A549 (cell line): ENCODE results near the gene DDX31. TPM values are rescaled to one million over a fixed set of nuclear protein-coding genes. Genes with fewer than 3 reads are reported as not detected.

Source experiments
- ATAC-seq, 2 experiments: fragments of 200-7000 bp in 1 of 2; fragments of >200 bp in 1 of 2; cut with Nextera tagmentation in 1 of 2; cut with Tn5 transposase in 1 of 2; 3 replicates each; pipeline versions ENCODE4 v1.8.0 to v1.9.1; 2018 to 2020; ENCODE audit warnings: mild to moderate bottlenecking in 1 of 2, moderate library complexity in 1 of 2
- CTCF ChIA-PET: fragments of 300-600 bp; sonication (Branson Sonifier 250); formaldehyde crosslinking; extraction: SDS; loops from one replicate; lab custom pipeline; 2021; ENCODE audit warnings: antibody characterized with exemption, inconsistent platforms; lab: Yijun Ruan, JAX
- POLR2A ChIA-PET: fragments of 350-600 bp; formaldehyde crosslinking; extraction: SDS; loops from one replicate; lab custom pipeline; 2021; ENCODE audit warnings: antibody characterized with exemption, inconsistent platforms; lab: Yijun Ruan, JAX
- DNase-seq, 2 experiments: peaks; one replicate each; pipeline versions ENCODE4 v3.0.0 to v3.0.0-alpha.2; 2011 to 2016; ENCODE audit warnings: low read depth in 1 of 2, low spot score in 1 of 2
- FAIRE-seq: peaks from 2 replicates; lab custom pipeline; 2011; peaks lifted over from hg19 to GRCh38; lab: Jason Lieb, UNC
- H3K27ac ChIP-seq, 2 experiments: fragments of >200 bp; sonication (Bioruptor Twin); formaldehyde crosslinking; 3 replicates each; pipeline ENCODE4 v1.5.1; 2016 to 2017
- H3K4me1 ChIP-seq: fragments of >200 bp; sonication (Bioruptor Twin); formaldehyde crosslinking; 3 replicates; pipeline ENCODE4 v1.6.1; 2016
- H3K4me2 ChIP-seq: fragments of >200 bp; sonication (Bioruptor Twin); formaldehyde crosslinking; 3 replicates; pipeline ENCODE4 v1.6.1; 2016
- H3K4me3 ChIP-seq: fragments of >200 bp; sonication (Bioruptor Twin); formaldehyde crosslinking; 3 replicates; pipeline ENCODE4 v1.5.1; 2016
- H3K9me3 ChIP-seq: fragments of >200 bp; sonication (Bioruptor Twin); formaldehyde crosslinking; 3 replicates; pipeline ENCODE4 v1.6.1; 2016
- CBX2 ChIP-seq: fragments of 200-600 bp; sonication (generic); IDR thresholded peaks from 2 replicates; pipeline ENCODE4 v1.6.1; 2016; ENCODE audit warnings: low read depth, mild to moderate bottlenecking, borderline replicate concordance
- EHF ChIP-seq: fragments of 250-450 bp; sonication (Bioruptor Pico); IDR thresholded peaks from 2 replicates; pipeline ENCODE4 v1.5.0; 2020; ENCODE audit warnings: mild to moderate bottlenecking
- ELK1 ChIP-seq: fragments of 150-350 bp; IDR thresholded peaks from 2 replicates; pipeline ENCODE4 v1.6.1; 2014; ENCODE audit warnings: low read depth, mild to moderate bottlenecking, low read length
- EP300 ChIP-seq, 2 experiments: fragments of >200 bp; sonication (Bioruptor Twin); formaldehyde crosslinking; IDR thresholded peaks; 2 replicates in 1 of 2; 3 replicates in 1 of 2; pipeline ENCODE4 v1.6.1; 2016 to 2017
- ESRRA ChIP-seq: fragments of 150-350 bp; IDR thresholded peaks from 2 replicates; pipeline ENCODE4 v1.6.1; 2014; ENCODE audit warnings: mild to moderate bottlenecking, low read length, borderline replicate concordance
- FOXS1 ChIP-seq: fragments of 250-450 bp; sonication (Bioruptor Pico); IDR thresholded peaks from 2 replicates; pipeline ENCODE4 v1.5.0; 2020; ENCODE audit warnings: mild to moderate bottlenecking, moderate library complexity
- HES2 ChIP-seq: fragments of >200 bp; sonication (Bioruptor Twin); formaldehyde crosslinking; IDR thresholded peaks from 2 replicates; pipeline ENCODE4 v1.6.1; 2016
- HOXB5 ChIP-seq: fragments of 250-450 bp; sonication (Bioruptor Pico); IDR thresholded peaks from 2 replicates; pipeline ENCODE4 v1.5.0; 2020; ENCODE audit warnings: mild to moderate bottlenecking, moderate library complexity
- JUN ChIP-seq, 2 experiments: fragments of >200 bp; sonication (Bioruptor Twin); formaldehyde crosslinking; IDR thresholded peaks; 2 replicates in 1 of 2; 3 replicates in 1 of 2; pipeline ENCODE4 v1.6.1; 2016 to 2017
- MAFK ChIP-seq: fragments of 450-650 bp; IDR thresholded peaks from 2 replicates; pipeline ENCODE4 v1.6.1; 2014; ENCODE audit not compliant: partially characterized antibody
- NFE2L2 ChIP-seq: fragments of 150-350 bp; conservative IDR thresholded peaks from 2 replicates; pipeline ENCODE4 v1.6.1; 2014; ENCODE audit warnings: low read length
- NPAS2 ChIP-seq: fragments of 250-450 bp; sonication (Bioruptor Pico); IDR thresholded peaks from 2 replicates; pipeline ENCODE4 v1.8.0; 2022; ENCODE audit warnings: mild to moderate bottlenecking, moderate library complexity, borderline replicate concordance
- PBX3 ChIP-seq: IDR thresholded peaks from 2 replicates; pipeline ENCODE4 v1.6.1; 2012
- POLR2A ChIP-seq: IDR thresholded peaks from 2 replicates; pipeline ENCODE4 v1.6.1; 2012; ENCODE audit warnings: mild to moderate bottlenecking, low read length
- POLR2AphosphoS2 ChIP-seq: conservative IDR thresholded peaks from 2 replicates; pipeline ENCODE4 v1.6.1; 2012; ENCODE audit warnings: low read length, improper control_type of control experiment, inconsistent platforms
- RFX5 ChIP-seq: fragments of 450-650 bp; IDR thresholded peaks from 2 replicates; pipeline ENCODE4 v1.7.1; 2014; ENCODE audit warnings: antibody characterized with exemption, mild to moderate bottlenecking, moderate library complexity
- RNF2 ChIP-seq: fragments of 200-600 bp; sonication (generic); IDR thresholded peaks from 2 replicates; pipeline ENCODE4 v1.6.1; 2016; ENCODE audit warnings: low read depth, mild to moderate bottlenecking, antibody characterized with exemption, moderate library complexity, borderline replicate concordance
- SMC3 ChIP-seq: fragments of >200 bp; sonication (Bioruptor Twin); formaldehyde crosslinking; IDR thresholded peaks from 3 replicates; pipeline ENCODE4 v1.6.1; 2018; ENCODE audit warnings: inconsistent platforms
- USF2 ChIP-seq: fragments of 450-650 bp; IDR thresholded peaks from 2 replicates; pipeline ENCODE4 v1.6.1; 2014; ENCODE audit warnings: antibody characterized with exemption
- ZC3H11A ChIP-seq: fragments of 450-650 bp; IDR thresholded peaks from 2 replicates; pipeline ENCODE4 v1.6.1; 2014; ENCODE audit warnings: antibody characterized with exemption, mild to moderate bottlenecking
- ZNF302 ChIP-seq: fragments of 250-450 bp; sonication (Bioruptor Pico); IDR thresholded peaks from 2 replicates; pipeline ENCODE4 v1.9.0; 2021; ENCODE audit warnings: inconsistent platforms, mild to moderate bottlenecking, moderate library complexity
- WGBS: methylation state at CpG from one replicate; pipeline ENCODE4 v1.1.6; 2017; ENCODE audit errors: missing lambda C conversion rate; 5-methylcytosine and 5-hydroxymethylcytosine counted together
- polyA plus RNA-seq, 4 experiments: library from polyadenylated mRNA; depleted of rRNA in 3 of 4; stranded (reverse); fragments of >200 nt; fragmentation: RNase III in 1 of 4; extraction: RNeasy Plus Mini Kit Qiagen cat#74134 plus additional on column Dnase treatment in 1 of 4; gene quantifications; 2 replicates in 3 of 4; 3 replicates in 1 of 4; pipeline ENCODE4 v1.2.3, GENCODE V29; 2011 to 2017
- TF ChIP-seq, protein P1 (sequence below): fragments of >200 bp; sonication (Bioruptor Twin); formaldehyde crosslinking; IDR thresholded peaks from 3 replicates; pipeline ENCODE4 v1.6.1; 2016
- TF ChIP-seq, protein P2 (sequence below): IDR thresholded peaks from 2 replicates; pipeline ENCODE4 v1.6.1; 2012; ENCODE audit warnings: low read depth, borderline replicate concordance

Gene DDX31
- polyA plus RNA-seq, 2 of the 4 experiments (the other 2 are of a cell fraction), result 20.0 to 30.1 TPM

DNA sequence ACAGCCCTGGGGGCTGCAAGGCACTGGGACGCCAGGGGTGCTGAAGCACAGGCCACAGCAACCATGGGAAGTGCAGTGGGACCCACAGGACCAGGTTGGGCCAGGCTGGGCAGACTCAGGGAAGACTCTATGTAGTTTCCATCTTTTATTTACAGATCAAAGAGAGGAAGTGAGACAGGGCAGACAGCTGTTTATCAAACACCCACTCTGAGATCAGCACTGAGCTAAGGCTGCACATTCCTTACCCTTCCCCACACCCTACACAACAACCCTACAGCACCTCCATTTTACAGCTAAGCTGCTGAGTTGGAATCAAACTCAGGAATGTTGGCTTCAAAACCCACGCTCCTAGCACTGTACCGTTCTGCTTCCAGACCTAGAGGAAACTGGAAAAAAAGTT, 67.6 kb downstream of the DDX31 start:
- no peak for ATAC-seq
- no peak for DNase-seq
- POLR2A ChIA-PET, result no interaction called here
- no peak overlapping the region for H3K27ac ChIP-seq
- H3K9me3 ChIP-seq, result no peaks in the 10 kb centered on the region
- no peaks in the 10 kb centered on the region for H3K4me1 ChIP-seq
- no peak overlapping the region for H3K4me3 ChIP-seq
- H3K4me2 ChIP-seq, result no peak overlapping the region
- TF ChIP-seq HES2, result no peak
- no peak for TF ChIP-seq POLR2A
- no peak for TF ChIP-seq POLR2AphosphoS2
- TF ChIP-seq, protein P1, sequence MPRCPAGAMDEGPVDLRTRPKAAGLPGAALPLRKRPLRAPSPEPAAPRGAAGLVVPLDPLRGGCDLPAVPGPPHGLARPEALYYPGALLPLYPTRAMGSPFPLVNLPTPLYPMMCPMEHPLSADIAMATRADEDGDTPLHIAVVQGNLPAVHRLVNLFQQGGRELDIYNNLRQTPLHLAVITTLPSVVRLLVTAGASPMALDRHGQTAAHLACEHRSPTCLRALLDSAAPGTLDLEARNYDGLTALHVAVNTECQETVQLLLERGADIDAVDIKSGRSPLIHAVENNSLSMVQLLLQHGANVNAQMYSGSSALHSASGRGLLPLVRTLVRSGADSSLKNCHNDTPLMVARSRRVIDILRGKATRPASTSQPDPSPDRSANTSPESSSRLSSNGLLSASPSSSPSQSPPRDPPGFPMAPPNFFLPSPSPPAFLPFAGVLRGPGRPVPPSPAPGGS, result no peak
- no peak for TF ChIP-seq NFE2L2
- no peak for TF ChIP-seq ELK1
- no peak for TF ChIP-seq CBX2
- WGBS, result 98% methylated on average over 3 of the region's 3 CpGs
- no peak for FAIRE-seq
- CTCF ChIA-PET, result interaction anchor here (1.5 to 2.2 kb wide), 2 partner anchors 26 to 27 kb away, joined by 3 to 12 read pairs; no protein-coding TSS in a partner anchor

GRCh38 chr9:132600326-132600984, 69.3 kb downstream of the DDX31 start:
- Histone ChIP-seq H3K4me2 (no peak overlapping the region), H3K9me3 (no peaks in the 10 kb centered on the region), H3K4me3 (no peak overlapping the region), H3K4me1 (no peaks in the 10 kb centered on the region), H3K27ac (no peak overlapping the region)
- POLR2A ChIA-PET, result no interaction called here
- CTCF ChIA-PET, result interaction anchor here (0.7 to 1.5 kb wide), 3 partner anchors 24 to 302 kb away, joined by 3 read pairs; partner anchors contain the start of gene CFAP77
- WGBS, result 95% methylated on average over 12 of the region's 12 CpGs
- FAIRE-seq, result no peak
- DNase-seq, result no peak
- TF ChIP-seq USF2, result no peak
- TF ChIP-seq EHF (CRISPR knock-in tag), result no peak
- no peak for TF ChIP-seq ZC3H11A
- TF ChIP-seq POLR2A, result no peak
- TF ChIP-seq POLR2AphosphoS2, result no peak
- no peak for TF ChIP-seq NPAS2 (CRISPR knock-in tag)
- no peak for TF ChIP-seq HOXB5 (CRISPR knock-in tag)
- TF ChIP-seq HES2, result no peak
- TF ChIP-seq FOXS1 (CRISPR knock-in tag), result no peak
- no peak for TF ChIP-seq RNF2
- no peak for TF ChIP-seq JUN (IDR thresholded peaks at IDR 0.05)
- no peak for ATAC-seq

DNA sequence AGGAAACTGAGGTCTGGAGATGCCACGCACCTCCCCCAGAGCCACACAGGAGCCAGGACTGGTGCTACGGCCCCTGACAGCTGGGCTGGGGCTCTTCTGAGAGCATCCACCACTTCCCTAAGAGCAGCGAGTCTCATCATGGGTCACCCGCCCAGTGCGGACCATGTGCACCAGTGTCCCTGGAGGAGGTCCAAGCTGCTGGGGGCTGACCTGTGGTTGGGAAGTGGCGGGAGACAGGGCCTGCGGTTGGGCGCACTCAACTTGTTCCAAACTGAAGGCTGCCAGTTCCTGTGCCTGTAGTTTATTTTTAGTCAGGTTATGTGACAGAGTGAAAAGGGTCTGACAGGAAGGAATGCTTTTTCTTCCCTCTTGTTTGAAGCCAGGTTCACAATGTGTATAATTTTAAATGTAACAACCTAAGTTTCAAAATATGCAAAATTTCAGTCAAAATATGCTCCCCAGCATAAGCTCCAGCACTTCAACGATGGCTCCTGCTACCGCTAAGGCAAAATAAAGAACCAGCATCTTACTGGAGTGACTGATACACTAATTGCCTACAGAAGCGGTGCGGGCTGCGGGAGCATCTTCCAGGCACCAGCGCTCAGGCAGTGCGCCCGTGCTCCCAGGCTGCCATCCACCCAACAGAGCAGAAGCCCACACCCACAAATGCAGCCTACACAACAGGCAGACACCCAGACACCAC, 72.6 kb downstream of the DDX31 start:
- H3K4me1 ChIP-seq, result no peaks in the 10 kb centered on the region
- no peak for ATAC-seq
- no peak for TF ChIP-seq RFX5
- TF ChIP-seq ZNF302 (CRISPR knock-in tag), result no peak
- TF ChIP-seq EP300 (IDR thresholded peaks at IDR 0.05), result no peak
- TF ChIP-seq ESRRA, result no peak
- no peak for TF ChIP-seq PBX3
- no peak for TF ChIP-seq SMC3
- no peak for TF ChIP-seq ZC3H11A
- TF ChIP-seq, protein P2, sequence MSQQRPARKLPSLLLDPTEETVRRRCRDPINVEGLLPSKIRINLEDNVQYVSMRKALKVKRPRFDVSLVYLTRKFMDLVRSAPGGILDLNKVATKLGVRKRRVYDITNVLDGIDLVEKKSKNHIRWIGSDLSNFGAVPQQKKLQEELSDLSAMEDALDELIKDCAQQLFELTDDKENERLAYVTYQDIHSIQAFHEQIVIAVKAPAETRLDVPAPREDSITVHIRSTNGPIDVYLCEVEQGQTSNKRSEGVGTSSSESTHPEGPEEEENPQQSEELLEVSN, result no peak
- no peak for TF ChIP-seq MAFK
- WGBS, result 92% methylated on average over 12 of the region's 16 CpGs
- no peak overlapping the region for H3K27ac ChIP-seq
- CTCF ChIA-PET, result interaction anchor here (4.2 kb wide), 1 partner anchor 22 kb away, joined by 15 read pairs; no protein-coding TSS in a partner anchor
- POLR2A ChIA-PET, result no interaction called here
- no peak for DNase-seq
- H3K9me3 ChIP-seq, result no peaks in the 10 kb centered on the region
- FAIRE-seq, result no peak
- H3K4me3 ChIP-seq, result no peak overlapping the region
- no peak overlapping the region for H3K4me2 ChIP-seq
